ENCODE results near the gene LRP1. TPM values are rescaled to one million over a fixed set of nuclear protein-coding genes. Genes with fewer than 3 reads are reported as not detected.

Gene LRP1
- total and polyA plus RNA-seq, 2 of the 13 experiments (the other 11 are each of a cell fraction or from before 2014, with no cell fraction given) = 14.7 to 30.8 TPM

DNA sequence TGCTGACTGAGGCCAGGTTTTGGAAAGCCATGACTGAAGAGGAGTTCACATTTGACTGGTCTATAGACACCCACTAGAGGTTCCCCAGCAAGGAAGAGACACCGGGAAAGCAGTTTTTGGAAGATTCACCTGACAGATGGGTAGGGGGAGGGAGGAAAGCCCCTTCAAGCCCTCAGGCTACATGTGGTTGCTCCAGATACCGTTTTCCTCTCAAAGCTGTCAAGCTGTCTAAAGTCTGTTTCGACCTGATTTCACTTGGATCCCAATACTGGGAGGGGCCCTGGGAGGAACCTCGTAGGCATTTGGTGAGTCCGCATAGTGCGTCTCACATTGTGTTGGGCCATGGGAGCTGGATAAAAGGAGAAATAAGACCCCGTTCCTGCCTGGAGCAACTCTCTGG lies 1.7 kb upstream of the LRP1 start:
- CTCF ChIA-PET (ENCODE audit: low intra/inter-chr PET ratio, low total read pairs) = interaction anchor here (0.9 to 2.0 kb wide), 4 partner anchors 44 to 56 kb away, joined by 3 to 22 read pairs (median 10); no protein-coding TSS in a partner anchor
- ATAC-seq = no peak
- Histone ChIP-seq H3K27ac (ENCODE audit: extremely low read length, insufficient read depth, low read length) (peak overlapping the region; percentile 92), H3K4me3 (replicated peaks in 1 of 3; ENCODE audit: insufficient read depth in 1 of 3, low read depth in 2 of 3, low read length in 3 of 3) (peak overlapping the region in 2 of 3 experiments; percentile 88 to 96; a peak in 2 of 6 replicates), H3K9ac (ENCODE audit: insufficient read depth, low read depth, low read length) (peak overlapping the region; percentile 41), H3K9me3 (ENCODE audit: low read length) (no peaks in the 10 kb centered on the region), H3K27me3 (ENCODE audit: control insufficient read depth in 1 of 2, insufficient read depth in 2 of 2, low read length in 2 of 2) (no peaks in the 10 kb centered on the region; a peak in 1 of 5 replicates), H4K20me1 (ENCODE audit: insufficient read depth, low read length) (peaks cover 8% of the 10 kb centered on the region), H3K4me2 (ENCODE audit: low read depth, low read length) (peak overlapping the region; percentile 76), H3K79me2 (ENCODE audit: insufficient read depth, low read length) (peaks cover 29% of the 10 kb centered on the region), H3K36me3 (replicated peaks in 1 of 2; ENCODE audit: control insufficient read depth in 1 of 2, insufficient read depth in 2 of 2, low read length in 2 of 2) (no peaks in the 10 kb centered on the region), H2AFZ (ENCODE audit: low read length) (no peak overlapping the region), H3K4me1 (ENCODE audit: insufficient read depth, low read length) (peaks cover 30% of the 10 kb centered on the region)
- in situ Hi-C loops (cut with HindIII; ENCODE audit: extremely low pct_ligation_motif_present, low pct_unique_long_range_greater_than_20kb) (no loop called here), intact Hi-C loops (cut with micrococcal nuclease; ENCODE audit: unreplicated experiment) (no loop called here)
- 55% methylated on average over 7 of the region's 7 CpGs for WGBS (ENCODE audit: low lambda C conversion rate)
- FAIRE-seq = no peak
- no TSS peak for BruUV-seq (replicated peaks)
- TF ChIP-seq ZNF878 (CRISPR knock-in tag; IDR thresholded peaks at IDR 0.05) = no peak
- 0 out of 2 replicates have a peak, but pooled peaks have one; percentile 6 for TF ChIP-seq YEATS4 (CRISPR knock-in tag; IDR thresholded peaks at IDR 0.05; ENCODE audit: borderline replicate concordance)
- POLR2A ChIA-PET = interaction anchor here (1.5 to 16.0 kb wide), 10 partner anchors 11 to 103 kb away, joined by 10 to 827 read pairs (median 33); partner anchors contain the start of genes LRP1-AS, NEMP1, SHMT2 and STAT6
- DNase-seq (ENCODE audit: low spot score) = no peak

DNA sequence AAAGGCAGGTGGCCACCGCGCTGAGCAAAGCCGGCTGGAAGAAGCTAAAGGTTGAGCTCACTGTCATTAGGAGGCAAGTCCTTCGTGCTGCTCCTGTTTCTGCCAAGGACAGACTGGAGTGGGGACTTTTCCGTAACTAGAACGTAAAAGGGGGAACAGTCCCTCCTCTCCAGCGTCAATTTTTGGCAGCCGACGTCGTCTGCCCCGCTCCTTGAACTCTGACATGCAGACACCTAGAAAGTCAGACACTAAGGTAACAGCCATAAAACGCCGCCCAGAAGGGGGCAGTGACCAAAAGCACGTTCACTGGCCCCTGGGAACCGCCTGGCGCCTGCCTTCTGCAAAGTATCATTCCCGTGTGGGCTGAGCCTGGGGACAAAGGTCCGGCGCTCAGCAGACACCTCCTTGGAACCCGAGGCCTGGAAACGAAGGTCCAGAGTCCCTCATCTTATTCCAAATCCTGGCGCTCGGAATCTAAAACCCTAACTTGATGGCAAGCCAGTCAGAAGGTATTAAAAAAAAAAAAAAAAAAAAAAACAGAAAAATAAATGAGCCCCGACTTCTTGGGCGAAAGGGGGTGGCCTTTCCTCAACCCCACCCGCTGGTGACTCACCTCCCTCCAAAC lies 1.1 kb upstream of the LRP1 start:
- DNase-seq (ENCODE audit: low spot score) (peak; percentile 84), ATAC-seq (peak; percentile 83), FAIRE-seq (peak; percentile 60)
- 4% methylated on average over 13 of the region's 26 CpGs for WGBS (ENCODE audit: low lambda C conversion rate)
- peaks cover 0 to 3% of the 10 kb centered on the region in 2 experiments; a peak in 1 of 5 replicates for H3K36me3 ChIP-seq (replicated peaks in 1 of 2; ENCODE audit: control insufficient read depth in 1 of 2, insufficient read depth in 2 of 2, low read length in 2 of 2)
- H4K20me1 ChIP-seq (ENCODE audit: insufficient read depth, low read length) = peaks cover 15% of the 10 kb centered on the region
- H3K79me2 ChIP-seq (ENCODE audit: insufficient read depth, low read length) = peaks cover 36% of the 10 kb centered on the region
- in situ Hi-C loops (cut with HindIII; ENCODE audit: extremely low pct_ligation_motif_present, low pct_unique_long_range_greater_than_20kb) = no loop called here
- intact Hi-C loops (cut with micrococcal nuclease; ENCODE audit: unreplicated experiment) = loop anchor here (1.0 kb wide), 2 partner anchors 23 to 46 kb away; no protein-coding TSS in a partner anchor
- ChIA-PET CTCF (ENCODE audit: low intra/inter-chr PET ratio, low total read pairs) (interaction anchor here (0.9 to 2.0 kb wide), 4 partner anchors 44 to 55 kb away, joined by 3 to 22 read pairs (median 10); no protein-coding TSS in a partner anchor), POLR2A (interaction anchor here (0.8 to 16.0 kb wide), 27 partner anchors 10 to 327 kb away, joined by 3 to 827 read pairs (median 7); partner anchors contain the start of genes INHBE, LRP1-AS, MYO1A and NAB2)
- peak overlapping the region; percentile 82 for H3K9ac ChIP-seq (ENCODE audit: insufficient read depth, low read depth, low read length)
- peak overlapping the region; percentile 92 for H3K27ac ChIP-seq (ENCODE audit: extremely low read length, insufficient read depth, low read length)
- H3K4me2 ChIP-seq (ENCODE audit: low read depth, low read length) = peak overlapping the region; percentile 76
- H3K27me3 ChIP-seq (ENCODE audit: control insufficient read depth in 1 of 2, insufficient read depth in 2 of 2, low read length in 2 of 2) = no peaks in the 10 kb centered on the region; a peak in 1 of 5 replicates
- H3K4me3 ChIP-seq (replicated peaks in 1 of 3; ENCODE audit: insufficient read depth in 1 of 3, low read depth in 2 of 3, low read length in 3 of 3) = peak overlapping the region; percentile 87 to 96 (median 88)
- BruUV-seq (replicated peaks) = TSS peak; percentile 84
- H3K9me3 ChIP-seq (ENCODE audit: low read length) = no peaks in the 10 kb centered on the region
- peaks cover 36% of the 10 kb centered on the region for H3K4me1 ChIP-seq (ENCODE audit: insufficient read depth, low read length)
- H2AFZ ChIP-seq (ENCODE audit: low read length) = no peak overlapping the region
- TF ChIP-seq ZNF629 (CRISPR knock-in tag; conservative IDR thresholded peaks at IDR 0.05) (peak; percentile 34; the same call in 1 of the 2 replicates), KDM2A (CRISPR knock-in tag; IDR thresholded peaks at IDR 0.05; ENCODE audit: borderline replicate concordance, low read depth) (peak; percentile 35; the same call in 1 of the 2 replicates), ZFP1 (CRISPR knock-in tag; IDR thresholded peaks at IDR 0.05) (no peak), SPEN (CRISPR knock-in tag; IDR thresholded peaks at IDR 0.05; ENCODE audit: low read depth) (peak; percentile 69; the same call in 1 of the 2 replicates), ESRRA (CRISPR knock-in tag; IDR thresholded peaks at IDR 0.05; ENCODE audit: low read depth) (peak; percentile 16; the same call in 1 of the 2 replicates), PRMT3 (CRISPR knock-in tag; IDR thresholded peaks at IDR 0.05; ENCODE audit: borderline replicate concordance, low read depth) (no peak), ZNF431 (CRISPR knock-in tag; IDR thresholded peaks at IDR 0.05; ENCODE audit: borderline replicate concordance, low read depth) (no peak), ZFP82 (CRISPR knock-in tag; IDR thresholded peaks at IDR 0.05; ENCODE audit: borderline replicate concordance) (0 out of 2 replicates have a peak, but pooled peaks have one; percentile 44), POLR2AphosphoS5 (IDR thresholded peaks at IDR 0.05; ENCODE audit: low read depth, low read length) (peak; percentile 63), ZNF253 (CRISPR knock-in tag; IDR thresholded peaks at IDR 0.05; ENCODE audit: borderline replicate concordance) (no peak), CEBPG (CRISPR knock-in tag; IDR thresholded peaks at IDR 0.05) (peak; percentile 22; the same call in 1 of the 2 replicates), SATB2 (CRISPR knock-in tag; IDR thresholded peaks at IDR 0.05) (no peak)
- TF ChIP-seq, protein P1, sequence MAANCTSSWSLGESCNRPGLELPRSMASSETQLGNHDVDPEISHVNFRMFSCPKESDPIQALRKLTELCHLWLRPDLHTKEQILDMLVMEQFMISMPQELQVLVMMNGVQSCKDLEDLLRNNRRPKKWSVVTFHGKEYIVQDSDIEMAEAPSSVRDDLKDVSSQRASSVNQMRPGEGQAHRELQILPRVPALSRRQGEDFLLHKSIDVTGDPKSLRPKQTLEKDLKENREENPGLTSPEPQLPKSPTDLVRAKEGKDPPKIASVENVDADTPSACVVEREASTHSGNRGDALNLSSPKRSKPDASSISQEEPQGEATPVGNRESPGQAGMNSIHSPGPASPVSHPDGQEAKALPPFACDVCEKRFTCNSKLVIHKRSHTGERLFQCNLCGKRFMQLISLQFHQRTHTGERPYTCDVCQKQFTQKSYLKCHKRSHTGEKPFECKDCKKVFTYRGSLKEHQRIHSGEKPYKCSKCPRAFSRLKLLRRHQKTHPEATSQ (CRISPR knock-in tag; IDR thresholded peaks at IDR 0.05; ENCODE audit: borderline replicate concordance) = no peak

All from HepG2 (cell line).